HG03565 (cell line): ENCODE results near the gene BET1.
A peak's percentile ranks its signal among the peaks of the same experiment; 100 is the strongest.
"Not testable (repeated sequence)": the region's sequence is repeated elsewhere in the genome, so short reads cannot be mapped to it uniquely, and the experiment has no call there.

Experiments used
- ATAC-seq: cut with Tn5 transposase; IDR thresholded peaks from one replicate; pipeline ENCODE4 v1.9.1; 2021; ENCODE audit warnings: mild to moderate bottlenecking, moderate library complexity; ENCODE audit not compliant: unreplicated experiment

Gene BET1, protein sequence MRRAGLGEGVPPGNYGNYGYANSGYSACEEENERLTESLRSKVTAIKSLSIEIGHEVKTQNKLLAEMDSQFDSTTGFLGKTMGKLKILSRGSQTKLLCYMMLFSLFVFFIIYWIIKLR

DNA sequence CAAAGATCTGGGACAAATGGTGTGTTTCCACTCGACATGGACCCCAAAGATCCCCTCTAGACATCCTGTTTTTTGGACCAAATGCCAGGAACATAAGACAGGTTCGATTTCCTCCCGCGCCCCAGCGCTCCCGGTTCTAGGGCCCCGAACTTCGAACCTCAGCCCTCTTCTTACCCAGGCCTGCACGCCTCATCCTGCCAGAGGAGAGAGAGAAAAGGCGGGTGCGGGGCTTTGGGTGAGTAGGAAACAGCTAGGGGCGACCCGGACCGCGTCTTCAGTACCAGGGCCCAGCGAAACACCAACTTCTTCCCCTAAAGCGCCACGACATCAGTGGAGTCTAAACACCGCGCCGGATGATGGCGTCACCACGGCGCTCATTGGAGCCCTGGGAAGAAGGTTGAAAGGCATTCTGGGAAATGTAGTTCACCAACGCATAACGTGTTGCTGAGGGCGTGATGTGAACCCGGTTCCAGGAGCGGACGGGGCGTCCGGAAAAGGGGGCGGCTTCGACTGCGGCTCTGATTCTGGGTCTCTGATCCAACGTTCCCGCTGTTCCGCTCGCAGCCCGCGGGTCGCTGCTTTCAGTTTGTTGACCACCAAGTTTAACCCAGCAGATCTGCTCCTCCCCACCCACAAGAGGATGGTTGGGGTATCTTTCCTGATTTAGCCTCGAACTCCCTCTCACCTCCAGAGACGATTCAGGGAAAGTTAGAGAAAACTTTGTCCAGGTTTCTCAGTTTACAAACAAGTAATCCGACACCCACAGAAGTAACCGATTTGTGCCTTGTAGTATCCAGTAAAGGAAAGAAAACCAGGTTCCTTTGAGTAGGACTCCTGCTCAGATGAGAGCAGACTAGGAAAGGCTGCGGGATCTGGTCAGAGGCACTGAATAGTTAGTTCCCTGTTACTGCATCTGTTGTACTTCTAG, at the start of gene BET1:
BET1 (minus strand) TSS at position 332 of the 928 bp plus-strand sequence; CDS start at position 193, 139 bp downstream.
- ATAC-seq, result peak; percentile 97

DNA sequence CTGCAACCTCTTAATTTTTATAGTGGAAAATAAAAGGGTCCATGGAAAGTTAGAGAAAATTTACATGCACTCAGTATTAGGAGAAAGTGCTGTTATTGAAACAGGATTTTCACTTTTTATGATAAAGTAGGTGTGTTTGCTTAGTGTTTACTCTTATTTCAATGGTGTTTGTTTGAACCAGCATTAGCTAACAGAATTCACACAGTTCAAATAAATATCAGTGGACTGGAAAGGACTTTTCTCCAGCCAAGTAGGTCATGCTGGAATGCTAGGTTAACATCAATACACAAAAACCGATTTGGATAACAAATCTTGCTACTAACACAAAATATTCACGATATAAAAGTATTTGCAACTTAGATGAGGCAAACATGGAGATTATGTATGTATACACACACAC, 49.4 kb upstream of the BET1 start:
- ATAC-seq, result no peak

DNA sequence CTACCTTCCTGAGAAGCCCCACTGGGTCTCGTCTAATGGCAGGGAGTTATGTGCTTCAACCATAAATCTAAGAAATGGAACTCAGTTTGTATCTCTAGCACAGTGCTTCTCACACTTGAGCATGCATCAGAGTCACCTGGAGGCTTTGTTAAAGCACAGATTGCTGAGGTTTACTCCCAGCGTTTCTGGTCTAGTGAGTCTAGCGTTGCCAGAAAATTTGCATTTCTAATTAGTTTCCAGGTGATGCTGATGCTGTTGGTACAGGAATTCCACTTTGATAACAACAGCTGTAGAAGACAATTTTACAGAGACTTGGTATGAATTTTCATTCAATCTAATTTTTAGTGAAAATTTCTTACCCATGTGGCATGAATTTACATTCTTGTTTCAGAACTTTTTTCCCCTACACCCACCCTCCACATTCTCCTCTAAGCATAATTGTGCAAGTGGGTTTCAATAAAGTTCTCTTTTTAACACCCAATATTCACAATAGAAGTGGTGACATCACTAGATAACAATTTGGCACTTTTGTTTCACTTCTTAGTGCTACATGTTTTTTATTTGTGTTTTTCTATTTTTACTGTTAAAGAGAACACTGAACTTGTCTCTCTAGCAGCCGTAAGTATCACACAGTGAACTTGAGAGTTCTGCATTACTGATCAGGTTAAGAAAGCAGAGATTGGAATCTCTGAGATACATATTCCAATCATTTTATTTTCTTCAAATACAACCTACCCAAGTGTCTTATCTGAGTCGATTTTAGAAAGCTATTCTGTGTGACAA, 48.4 kb upstream of the BET1 start:
- ATAC-seq, result peak; percentile 38

DNA sequence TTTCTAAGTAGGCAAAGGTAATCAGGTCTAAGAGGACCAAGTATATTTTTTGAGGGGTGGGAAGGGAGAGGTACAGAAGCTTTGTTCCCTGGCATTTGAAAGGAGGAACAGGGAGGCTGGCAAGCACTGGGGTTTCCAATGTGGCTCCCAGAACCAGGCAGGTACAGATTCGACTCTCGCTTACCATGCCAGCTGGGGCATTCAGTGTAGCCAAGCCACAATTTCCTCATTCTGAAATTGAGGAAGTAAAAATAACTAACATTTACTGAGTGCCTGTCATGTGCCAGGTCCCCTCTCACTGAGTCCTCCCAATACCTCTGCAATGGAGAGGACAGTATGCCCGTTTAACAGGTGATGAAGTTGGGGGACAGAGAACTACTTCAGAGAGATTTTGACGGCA, 45.9 kb upstream of the BET1 start:
- ATAC-seq, result peak; percentile 80

DNA sequence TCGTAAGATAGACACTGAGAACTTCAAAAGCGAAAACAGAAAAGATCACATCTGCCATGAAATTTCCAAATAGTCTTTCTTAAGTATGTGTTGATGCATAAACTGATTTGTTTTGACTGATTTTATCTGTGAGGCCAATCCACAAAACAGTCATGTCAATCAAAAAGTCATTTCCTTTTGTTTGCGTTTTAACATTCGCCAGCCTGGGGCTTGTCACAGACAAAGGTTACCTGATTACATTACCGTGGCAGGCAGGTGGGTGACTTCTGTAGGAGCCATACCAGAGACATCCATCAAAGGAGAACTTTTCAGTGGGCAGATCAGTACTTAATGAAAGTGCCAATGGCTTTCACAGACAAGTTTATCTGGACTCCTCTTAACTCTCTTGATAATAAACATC, 45.5 kb upstream of the BET1 start:
- peak; percentile 8 for ATAC-seq

DNA sequence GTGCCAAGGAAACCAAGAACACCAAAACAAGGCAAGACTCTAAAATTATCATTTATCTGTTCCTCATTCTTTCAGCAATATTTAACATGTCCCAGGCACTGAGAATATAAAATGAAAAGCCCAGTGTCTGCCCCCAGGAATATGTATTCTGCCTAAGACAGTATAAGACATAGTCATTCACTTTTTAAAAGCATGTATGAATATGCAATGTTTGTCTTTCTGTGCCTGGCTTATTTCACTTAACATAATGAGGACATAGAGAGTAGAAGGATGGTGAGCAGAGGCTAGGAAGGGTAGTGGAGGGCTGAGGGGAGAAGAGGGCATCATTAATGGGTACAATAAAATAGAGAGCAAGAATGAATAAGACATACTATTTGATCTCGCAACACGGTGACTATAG, 44.6 kb upstream of the BET1 start:
- ATAC-seq, result no peak

DNA sequence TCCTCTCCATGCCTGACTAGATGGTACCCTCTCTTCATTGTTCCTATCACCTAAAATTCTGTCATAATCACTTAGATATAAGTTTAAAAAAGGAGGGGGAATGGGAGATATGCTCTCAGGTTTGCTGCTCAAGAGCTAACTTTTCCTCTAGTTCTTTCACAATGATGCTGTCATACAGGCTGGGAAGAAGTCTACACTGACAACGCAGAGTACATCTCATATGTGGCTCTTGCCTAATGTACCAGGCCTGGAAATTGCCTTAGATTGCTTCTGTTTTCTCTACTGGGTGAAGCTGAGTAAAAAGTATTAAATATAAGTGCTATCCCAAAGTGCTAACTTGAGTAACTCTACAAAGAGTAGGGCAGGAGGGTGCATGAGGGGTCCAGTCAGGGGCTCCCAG, 43.8 kb upstream of the BET1 start:
- no peak for ATAC-seq

DNA sequence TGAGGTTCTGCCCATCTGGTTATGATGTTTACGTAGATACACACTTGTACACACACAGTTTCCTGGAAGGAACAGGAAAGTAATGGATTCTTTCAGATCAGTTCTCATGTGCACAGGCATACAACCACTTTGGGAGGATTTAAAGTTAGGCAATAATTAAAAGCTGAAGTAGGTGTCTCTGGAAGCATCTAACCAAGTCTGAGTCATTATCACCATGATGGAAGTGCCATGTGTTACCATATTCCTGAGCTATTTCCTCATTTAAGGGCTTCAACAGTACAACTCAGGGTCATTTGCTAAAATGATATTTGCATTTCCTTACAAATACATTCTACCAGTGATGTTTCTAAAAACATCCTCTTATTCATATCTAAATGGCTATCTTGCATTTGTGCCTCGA, 41.4 kb upstream of the BET1 start:
- ATAC-seq, result no peak

DNA sequence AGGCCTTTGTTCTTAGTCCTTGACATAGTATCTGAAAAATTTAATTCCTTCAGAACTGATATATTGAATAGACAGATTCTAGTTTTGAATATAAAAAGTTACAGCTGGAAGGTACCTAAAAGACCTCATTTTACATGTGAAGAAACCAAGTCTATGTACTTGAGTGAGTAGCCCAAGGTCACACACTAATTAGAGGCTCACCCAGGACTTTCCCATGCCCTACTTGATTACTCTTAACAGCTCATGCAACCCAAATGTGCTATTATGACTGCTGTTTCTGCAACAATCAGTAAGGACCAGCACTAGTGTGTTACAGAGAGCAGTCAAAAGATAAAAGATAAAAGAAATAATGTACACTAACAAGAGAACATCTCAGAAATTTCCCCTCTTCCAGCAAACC, 40.7 kb upstream of the BET1 start:
- ATAC-seq, result peak; percentile 25

DNA sequence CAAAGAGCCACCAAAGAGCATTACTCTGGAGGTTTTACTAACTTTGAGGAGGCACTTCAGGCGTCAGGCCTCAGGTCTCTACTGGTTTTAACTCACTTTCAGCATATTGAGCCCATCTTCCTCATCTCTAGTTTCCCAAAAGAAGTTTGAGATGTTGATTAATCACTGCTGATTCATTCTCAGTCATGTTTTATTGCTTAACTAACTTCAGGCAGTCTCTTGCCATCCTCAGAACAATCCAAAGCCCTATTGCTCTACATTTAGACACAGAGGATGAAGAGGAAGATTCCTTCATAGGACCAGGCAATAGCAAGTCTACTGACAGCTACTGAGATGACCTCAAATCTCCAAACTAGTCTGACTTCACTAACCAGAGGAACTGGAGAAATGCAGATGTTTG, 39.1 kb upstream of the BET1 start:
- ATAC-seq, result no peak

DNA sequence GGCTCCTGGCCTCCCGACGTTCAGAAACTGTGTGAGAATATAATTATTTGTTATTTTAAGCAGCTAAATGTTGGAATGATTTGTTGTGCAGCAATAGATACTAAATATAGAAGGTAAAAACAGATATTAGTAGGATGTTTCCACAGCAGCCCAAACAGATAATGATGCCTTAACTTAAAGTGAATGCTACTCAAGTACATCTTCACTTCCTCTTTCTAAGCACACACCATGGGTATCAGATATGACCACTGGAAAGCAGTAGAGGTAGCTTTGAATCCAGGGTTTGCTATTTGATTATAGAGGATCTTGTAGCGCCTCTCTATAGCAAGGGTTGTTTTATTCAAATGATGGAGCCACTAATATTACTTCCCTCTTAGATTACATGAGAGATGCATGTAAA, 38.2 kb upstream of the BET1 start:
- ATAC-seq, result peak; percentile 88

DNA sequence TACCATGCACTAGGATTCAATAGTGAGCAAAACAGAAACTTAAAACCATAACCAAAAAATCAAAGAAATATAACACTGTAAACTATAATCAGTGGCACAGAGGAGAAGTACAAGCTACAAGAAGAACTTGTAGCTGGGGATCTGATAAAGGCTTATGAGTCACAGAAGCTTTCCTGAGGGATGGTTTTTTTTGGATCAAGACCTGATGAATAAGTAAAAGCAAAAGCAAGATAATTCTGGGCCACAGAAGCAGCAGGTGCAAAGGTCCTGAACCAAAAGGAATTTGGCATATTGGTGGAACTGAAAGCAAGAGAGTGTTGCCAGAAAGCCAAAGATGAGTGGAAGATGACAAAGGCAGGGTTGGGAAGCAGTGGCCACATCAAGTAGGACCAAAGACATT, 37.4 kb upstream of the BET1 start:
- ATAC-seq, result no peak

DNA sequence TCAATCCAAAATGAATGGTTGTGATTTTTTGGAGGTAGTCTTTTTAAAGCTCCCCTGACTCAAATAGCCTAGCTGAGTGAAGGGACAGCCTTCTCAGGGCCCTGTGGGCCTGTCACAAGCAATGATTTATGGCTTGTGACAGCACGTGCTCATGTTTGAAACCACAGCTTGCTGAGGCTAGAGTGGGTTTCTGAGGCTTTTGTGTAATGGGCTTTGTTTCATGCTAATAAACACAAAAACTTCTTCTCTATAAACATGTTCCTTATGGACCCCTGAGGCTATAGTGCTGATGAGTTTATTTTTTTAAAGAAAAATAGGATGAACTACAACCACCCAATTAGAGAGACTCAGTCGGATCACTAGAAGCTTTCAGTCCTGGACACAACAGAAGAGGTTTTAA, 36.1 kb upstream of the BET1 start:
- no peak for ATAC-seq

DNA sequence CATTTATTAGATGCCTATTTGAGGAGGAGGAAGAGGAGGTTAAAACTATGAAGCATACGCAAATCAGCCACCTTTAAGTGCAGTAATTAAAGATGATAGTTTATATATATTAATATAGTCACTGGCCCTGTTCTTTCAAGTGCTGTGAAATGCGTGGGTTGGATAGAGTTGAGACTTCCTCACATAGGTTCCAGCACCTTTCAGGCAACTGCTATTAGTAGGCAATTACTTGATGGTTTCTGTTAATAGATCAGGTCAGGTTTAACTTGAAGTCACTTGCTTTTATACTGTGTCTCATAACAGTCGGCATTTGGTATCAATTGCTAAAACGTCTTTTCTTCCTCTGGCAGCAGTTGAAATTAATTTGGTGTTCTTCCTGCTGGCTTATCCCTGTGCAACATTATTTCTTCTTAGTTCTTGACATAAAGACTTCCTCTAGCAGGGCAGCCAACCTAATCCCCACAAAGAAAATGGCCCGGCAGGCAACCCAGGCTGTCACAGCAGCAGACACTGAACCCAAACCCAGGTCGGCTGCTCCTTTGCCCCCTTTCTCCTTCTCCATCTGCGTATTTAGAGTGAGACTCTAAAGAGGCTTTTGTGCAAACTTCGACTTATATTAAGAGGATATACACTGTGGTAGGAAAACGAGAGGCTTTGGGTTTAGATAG, 35.3 kb upstream of the BET1 start:
- ATAC-seq, result no peak

DNA sequence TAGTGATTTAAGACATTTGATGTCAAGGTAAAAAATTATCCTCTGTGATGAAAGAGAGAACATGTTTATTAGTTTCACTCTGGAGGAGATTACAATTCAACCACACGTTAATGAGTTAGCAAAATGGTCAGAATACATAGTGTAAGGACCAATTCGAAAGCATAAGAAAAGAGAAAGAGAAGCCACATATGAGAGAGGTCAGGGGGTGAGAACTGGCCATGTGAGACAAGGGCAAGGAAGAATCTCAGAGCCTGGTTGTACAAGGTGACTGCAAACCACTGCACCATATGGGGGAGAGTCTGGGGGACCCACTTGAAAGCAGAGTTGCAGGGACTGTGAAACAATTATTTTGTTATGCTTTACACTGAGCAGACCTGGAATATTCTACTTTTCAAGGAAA, 27.7 kb upstream of the BET1 start:
- ATAC-seq, result no peak

DNA sequence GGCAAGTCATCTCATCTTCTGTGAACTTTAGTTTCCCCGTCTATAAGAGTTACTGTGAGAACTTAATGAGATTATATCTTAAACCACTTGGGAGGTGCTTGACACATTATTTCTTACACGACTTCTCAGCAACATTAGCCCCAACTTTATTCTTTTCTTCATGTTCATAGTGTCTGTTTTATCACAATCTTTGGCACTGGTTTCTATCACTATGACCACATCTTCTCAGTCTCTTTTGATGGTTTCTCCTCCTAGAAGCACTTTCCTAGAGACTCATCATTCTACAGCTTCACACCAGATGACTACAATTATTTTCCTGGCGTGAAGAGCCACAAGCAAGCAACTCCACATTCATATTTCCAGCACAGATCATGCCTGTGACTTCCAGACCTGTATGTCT, 26.5 kb upstream of the BET1 start:
- no peak for ATAC-seq

DNA sequence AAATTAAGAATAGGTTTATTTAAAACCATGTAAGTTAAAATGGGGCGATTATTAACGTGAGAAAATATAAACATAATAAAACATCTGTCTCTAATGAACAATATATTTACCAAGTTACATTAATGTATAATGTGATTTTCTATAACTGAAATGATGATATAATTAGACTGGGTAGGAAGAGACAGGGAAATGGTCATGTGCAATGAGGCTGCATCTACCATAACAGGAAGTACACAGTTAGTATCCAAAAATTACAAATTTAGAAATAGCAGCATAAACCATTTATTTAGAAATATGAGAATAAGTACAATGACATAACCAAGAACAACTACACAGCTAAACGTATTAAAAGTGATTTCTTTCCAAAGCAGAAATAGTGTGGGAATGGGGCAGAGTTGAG, 25.8 kb upstream of the BET1 start:
- ATAC-seq, result no peak

DNA sequence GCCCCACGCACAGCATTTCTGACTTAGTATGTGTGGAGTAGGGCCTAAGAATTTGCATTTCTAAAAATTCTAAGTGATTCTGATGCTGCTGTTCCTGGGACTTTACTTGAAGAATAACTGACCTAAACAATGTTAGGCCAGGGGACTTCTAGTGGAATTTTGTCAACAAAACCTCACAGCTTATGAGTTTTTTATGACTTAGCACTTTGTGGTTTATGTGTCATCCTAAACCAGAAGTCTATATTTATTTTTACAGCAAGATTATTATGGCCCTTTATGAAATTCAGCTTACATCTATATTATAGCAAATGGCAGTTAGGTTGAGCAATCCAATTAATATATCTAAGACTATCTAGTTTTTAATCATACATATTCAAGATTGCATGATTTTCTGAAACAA, 24.6 kb upstream of the BET1 start:
- no peak for ATAC-seq

DNA sequence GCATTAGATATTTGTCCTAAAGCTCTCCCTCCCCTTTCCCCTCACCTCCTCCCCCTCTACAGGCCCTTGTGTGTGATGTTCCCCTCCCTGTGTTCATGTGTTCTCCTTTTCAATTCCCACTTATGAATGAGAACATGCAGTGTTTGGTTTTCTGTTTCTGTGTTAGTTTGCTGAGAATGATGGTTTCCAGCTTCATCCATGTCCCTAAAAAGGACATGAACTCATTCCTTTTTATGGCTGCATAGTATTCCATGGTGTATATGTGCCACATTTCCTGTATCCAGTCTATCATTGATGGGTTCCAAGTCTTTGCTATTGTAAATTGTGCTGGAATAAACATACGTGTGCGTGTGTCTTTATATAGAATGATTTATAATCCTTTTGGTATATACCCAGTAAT, 22.5 kb upstream of the BET1 start:
- not testable (repeated sequence) for ATAC-seq

DNA sequence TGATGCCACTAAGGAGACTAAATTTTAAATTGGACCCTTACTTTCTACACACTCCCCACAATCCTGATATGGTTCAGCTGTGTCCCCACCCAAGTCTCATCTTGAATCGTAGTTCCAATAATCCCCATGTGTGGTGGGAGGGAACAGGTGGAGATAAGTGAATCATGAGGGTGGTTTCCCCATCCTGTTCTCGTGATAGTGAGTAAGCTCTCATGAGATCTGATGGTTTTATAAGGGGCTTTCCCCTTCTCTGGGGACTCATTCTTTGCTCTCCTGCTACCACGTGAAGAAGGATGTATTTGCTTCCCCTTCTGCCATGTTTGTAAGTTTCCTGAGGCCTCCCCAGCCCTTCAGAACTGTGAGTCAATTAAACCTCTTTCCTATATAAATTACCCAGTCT, 18.4 kb upstream of the BET1 start:
- no peak for ATAC-seq

DNA sequence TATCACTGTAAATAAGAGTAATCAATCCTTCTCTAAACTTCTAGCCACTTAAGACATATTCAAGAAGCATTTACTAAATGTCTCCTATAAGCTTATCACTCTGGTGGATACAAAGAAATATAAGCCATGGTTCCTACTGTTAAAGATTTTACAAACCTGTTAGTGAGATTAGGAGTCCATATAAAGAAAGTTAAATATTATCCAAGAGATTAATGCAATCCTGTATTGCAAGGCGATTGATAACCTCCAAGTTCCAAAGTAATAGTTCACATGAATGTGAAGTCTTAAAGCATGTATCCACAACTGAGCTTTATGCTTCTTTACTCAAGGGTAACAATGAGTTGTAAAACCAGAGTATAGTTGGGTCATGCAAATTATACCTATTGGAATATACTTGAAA, 12.6 kb upstream of the BET1 start:
- ATAC-seq, result no peak
